ENCODE data around the gene ERO1A.

GRCh38 chr14:52735921-52736489 lies 40.6 kb upstream of the ERO1A start:
- no peak for TF ChIP-seq ZNF416 (CRISPR knock-in tag; IDR thresholded peaks at IDR 0.05)
- no peak for TF ChIP-seq CTCF (IDR thresholded peaks at IDR 0.05)
- no peak for TF ChIP-seq IRF2 (CRISPR knock-in tag; IDR thresholded peaks at IDR 0.05; ENCODE audit: borderline replicate concordance, low read depth)
- TF ChIP-seq ZNF281 (CRISPR knock-in tag; IDR thresholded peaks at IDR 0.05), result no peak
- TF ChIP-seq PRDM15 (CRISPR knock-in tag; IDR thresholded peaks at IDR 0.05), result no peak
- TF ChIP-seq ATF6 (CRISPR knock-in tag; IDR thresholded peaks at IDR 0.05), result no peak
- TF ChIP-seq USF2 (CRISPR knock-in tag; IDR thresholded peaks at IDR 0.05), result no peak
- TF ChIP-seq CBFB (CRISPR knock-in tag; IDR thresholded peaks at IDR 0.05; ENCODE audit: low read depth), result no peak
- TF ChIP-seq SP1 (CRISPR knock-in tag; conservative IDR thresholded peaks at IDR 0.05), result no peak
- TF ChIP-seq CREB1 (CRISPR knock-in tag; IDR thresholded peaks at IDR 0.05), result no peak
